ENCODE results near the gene HIF3A.

GRCh38 chr19:46380690-46381089 is 83.8 kb downstream of the HIF3A start:
- TF ChIP-seq CTCF (IDR thresholded peaks at IDR 0.05) (no peak), POLR2A (IDR thresholded peaks at IDR 0.05) (no peak)
